ENCODE measurements around the gene FBXW7.

GRCh38 chr4:152281211-152281610 is 254.7 kb downstream of the FBXW7 start:
- TF ChIP-seq POLR2A (IDR thresholded peaks at IDR 0.05) = no peak
- no peak for TF ChIP-seq CTCF (IDR thresholded peaks at IDR 0.05)
- no peak for TF ChIP-seq POLR2AphosphoS5 (IDR thresholded peaks at IDR 0.05)
